Gastrocnemius medialis (tissue), 4 donors: Measurements from ENCODE around the gene MTCH2.

Experiments
- CTCF ChIP-seq, 5 experiments: fragments of 450-650 bp in 3 of 5; fragments of 200-600 bp in 2 of 5; sonication (generic) in 2 of 5; IDR thresholded peaks in 4 of 5; conservative IDR thresholded peaks in 1 of 5; 1 replicate in 4 of 5; 2 replicates in 1 of 5; pipeline ENCODE4 v1.5.1; 2016 to 2019; ENCODE audit warnings: antibody characterized with exemption in 5 of 5, mild to moderate bottlenecking in 3 of 5, moderate library complexity in 3 of 5
- POLR2A ChIP-seq, 2 donors: fragments of 450-650 bp; IDR thresholded peaks; one replicate each; pipeline ENCODE4 v1.6.1; 2017; ENCODE audit warnings: antibody characterized with exemption in 2 of 2, mild to moderate bottlenecking in 2 of 2, moderate library complexity in 2 of 2

- no peak for TF ChIP-seq CTCF (IDR thresholded peaks at IDR 0.05 in 4 of 5, conservative IDR thresholded peaks at IDR 0.05 in 1 of 5)
- no peak for TF ChIP-seq POLR2A (IDR thresholded peaks at IDR 0.05)
Observed at GRCh38 chr11:47688991-47689390, 46.6 kb upstream of the MTCH2 start.
